Measurements from ENCODE around the gene PRXL2C.
A peak's percentile ranks its signal among the peaks of the same experiment; 100 is the strongest.
"Not testable (repeated sequence)": the region's sequence is repeated elsewhere in the genome, so short reads cannot be mapped to it uniquely, and the experiment has no call there.

Gene PRXL2C

GRCh38 chr9:96655198-96655851, at the start of gene PRXL2C:
Gene PRXL2C (minus strand): TSS chr9:96655317. CDS start chr9:96655281, 36 bp downstream.
- in situ Hi-C loops (cut with HindIII; ENCODE audit: low pct_ligation_motif_present, low pct_unique_long_range_greater_than_20kb, low sequenced_read_pairs) = no loop called here
- peak; percentile 74 for DNase-seq

- in situ Hi-C loops (cut with HindIII; ENCODE audit: low pct_ligation_motif_present, low pct_unique_long_range_greater_than_20kb, low sequenced_read_pairs); DNase-seq: not testable (repeated sequence)
Observed at GRCh38 chr9:96700721-96701375, 45.7 kb upstream of the PRXL2C start.

GRCh38 chr9:96691326-96691725, 36.2 kb upstream of the PRXL2C start:
- DNase-seq = no peak
- in situ Hi-C loops (cut with HindIII; ENCODE audit: low pct_ligation_motif_present, low pct_unique_long_range_greater_than_20kb, low sequenced_read_pairs) = no loop called here

GRCh38 chr9:96688745-96689464, 33.8 kb upstream of the PRXL2C start:
- in situ Hi-C loops (cut with HindIII; ENCODE audit: low pct_ligation_motif_present, low pct_unique_long_range_greater_than_20kb, low sequenced_read_pairs) = no loop called here

GRCh38 chr9:96688187-96688586, 33.1 kb upstream of the PRXL2C start:
- in situ Hi-C loops (cut with HindIII; ENCODE audit: low pct_ligation_motif_present, low pct_unique_long_range_greater_than_20kb, low sequenced_read_pairs) = no loop called here
- DNase-seq = no peak

More at GRCh38 chr9:96688745-96689464, 33.8 kb upstream of the PRXL2C start:
- DNase-seq = no peak

GRCh38 chr9:96686638-96687335, 31.7 kb upstream of the PRXL2C start:
- in situ Hi-C loops (cut with HindIII; ENCODE audit: low pct_ligation_motif_present, low pct_unique_long_range_greater_than_20kb, low sequenced_read_pairs) = no loop called here
- DNase-seq = no peak

- no peak for DNase-seq
- in situ Hi-C loops (cut with HindIII; ENCODE audit: low pct_ligation_motif_present, low pct_unique_long_range_greater_than_20kb, low sequenced_read_pairs) = no loop called here
Observed at GRCh38 chr9:96680812-96681499, 25.8 kb upstream of the PRXL2C start.

- in situ Hi-C loops (cut with HindIII; ENCODE audit: low pct_ligation_motif_present, low pct_unique_long_range_greater_than_20kb, low sequenced_read_pairs) = no loop called here
- DNase-seq = peak; percentile 35
Observed at GRCh38 chr9:96674906-96675538, 19.9 kb upstream of the PRXL2C start.

- in situ Hi-C loops (cut with HindIII; ENCODE audit: low pct_ligation_motif_present, low pct_unique_long_range_greater_than_20kb, low sequenced_read_pairs); DNase-seq: not testable (repeated sequence)
Observed at GRCh38 chr9:96673786-96674185, 18.7 kb upstream of the PRXL2C start.

GRCh38 chr9:96668868-96669534, 13.9 kb upstream of the PRXL2C start:
- no peak for DNase-seq
- in situ Hi-C loops (cut with HindIII; ENCODE audit: low pct_ligation_motif_present, low pct_unique_long_range_greater_than_20kb, low sequenced_read_pairs) = no loop called here

GRCh38 chr9:96667363-96667728, 12.2 kb upstream of the PRXL2C start:
- in situ Hi-C loops (cut with HindIII; ENCODE audit: low pct_ligation_motif_present, low pct_unique_long_range_greater_than_20kb, low sequenced_read_pairs) = no loop called here
- DNase-seq = no peak

GRCh38 chr9:96666653-96667362, 11.7 kb upstream of the PRXL2C start:
- in situ Hi-C loops (cut with HindIII; ENCODE audit: low pct_ligation_motif_present, low pct_unique_long_range_greater_than_20kb, low sequenced_read_pairs) = not testable (repeated sequence)

GRCh38 chr9:96665789-96666188, 10.7 kb upstream of the PRXL2C start:
- no peak for DNase-seq
- in situ Hi-C loops (cut with HindIII; ENCODE audit: low pct_ligation_motif_present, low pct_unique_long_range_greater_than_20kb, low sequenced_read_pairs) = no loop called here

More at GRCh38 chr9:96666653-96667362, 11.7 kb upstream of the PRXL2C start:
- DNase-seq = peak; percentile 57

GRCh38 chr9:96663506-96664120, 8.5 kb upstream of the PRXL2C start:
- in situ Hi-C loops (cut with HindIII; ENCODE audit: low pct_ligation_motif_present, low pct_unique_long_range_greater_than_20kb, low sequenced_read_pairs) = no loop called here
- no peak for DNase-seq

- in situ Hi-C loops (cut with HindIII; ENCODE audit: low pct_ligation_motif_present, low pct_unique_long_range_greater_than_20kb, low sequenced_read_pairs) = no loop called here
- peak; percentile 47 for DNase-seq
Observed at GRCh38 chr9:96661711-96662110, 6.6 kb upstream of the PRXL2C start.

- in situ Hi-C loops (cut with HindIII; ENCODE audit: low pct_ligation_motif_present, low pct_unique_long_range_greater_than_20kb, low sequenced_read_pairs) = no loop called here
- no peak for DNase-seq
Observed at GRCh38 chr9:96660692-96661248, 5.7 kb upstream of the PRXL2C start.
